ENCODE results near the gene PHB1.
"Not testable (repeated sequence)": the region's sequence is repeated elsewhere in the genome, so short reads cannot be mapped to it uniquely, and the experiment has no call there.

Gene PHB1

DNA sequence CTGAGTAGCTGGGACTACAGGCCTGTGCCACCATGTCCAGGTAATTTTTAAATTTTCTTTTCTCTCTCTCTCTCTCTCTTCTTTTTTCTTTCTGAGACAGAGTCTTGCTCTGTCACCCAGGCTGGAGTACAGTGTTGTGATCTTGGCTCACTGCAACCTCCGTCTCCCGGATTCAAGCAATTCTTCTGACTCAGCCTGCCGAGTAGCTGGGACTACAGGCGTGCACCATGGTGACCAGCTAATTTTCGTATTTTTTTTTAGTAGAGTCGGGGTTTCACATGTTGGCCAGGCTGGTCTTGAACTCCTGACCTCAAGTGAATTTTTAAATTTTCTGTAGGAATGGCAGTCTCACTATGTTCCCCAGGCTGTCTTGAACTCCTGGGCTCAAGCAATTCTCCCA, 41.6 kb downstream of the PHB1 start:
- no peak for DNase-seq

GRCh38 chr17:49372425-49372824, 42.3 kb downstream of the PHB1 start:
- DNase-seq: no peak

- no peak for DNase-seq
Observed at GRCh38 chr17:49370971-49371834, 43.5 kb downstream of the PHB1 start.

DNA sequence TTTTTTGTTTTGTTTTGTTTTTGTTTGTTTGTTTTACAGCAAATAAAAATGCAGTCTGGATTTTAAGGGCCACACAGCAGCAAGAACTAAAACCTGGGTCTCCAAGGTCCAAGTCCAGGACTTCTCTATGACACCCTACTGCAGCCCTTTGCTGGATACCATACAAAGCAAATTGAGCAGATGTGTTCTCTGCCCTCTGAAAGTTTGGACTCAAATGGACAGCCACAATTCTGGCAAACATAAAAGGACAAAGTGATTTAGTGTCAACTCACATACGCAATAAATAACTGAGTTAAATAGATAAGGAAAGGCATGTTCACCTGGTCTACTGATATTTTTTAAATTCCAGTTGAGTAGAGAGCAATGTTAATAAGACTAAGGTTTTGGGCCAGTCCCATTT, 44.9 kb downstream of the PHB1 start:
- DNase-seq: no peak

DNA sequence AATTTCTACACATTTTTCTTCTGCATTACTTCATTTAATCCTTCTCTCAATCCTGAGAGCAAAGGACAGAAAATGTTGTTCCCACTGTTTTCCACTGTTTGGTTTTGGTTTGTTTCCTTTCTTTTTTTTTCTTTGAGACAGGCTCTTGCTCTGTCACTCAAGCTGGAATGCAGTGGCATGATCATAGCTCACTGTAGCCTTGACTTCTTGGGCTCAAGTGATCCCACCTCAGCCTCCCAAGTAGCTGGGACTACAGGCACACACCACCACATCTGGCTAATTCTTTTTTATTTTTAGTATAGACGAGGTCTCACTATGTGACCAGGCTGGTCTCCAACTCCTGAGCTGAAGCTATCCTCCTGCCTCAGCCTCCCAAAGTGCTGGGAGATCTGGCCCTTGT, 45.6 kb downstream of the PHB1 start:
- DNase-seq: no peak

GRCh38 chr17:49365667-49366066, 49.0 kb downstream of the PHB1 start:
- DNase-seq: peak; percentile 82

DNA sequence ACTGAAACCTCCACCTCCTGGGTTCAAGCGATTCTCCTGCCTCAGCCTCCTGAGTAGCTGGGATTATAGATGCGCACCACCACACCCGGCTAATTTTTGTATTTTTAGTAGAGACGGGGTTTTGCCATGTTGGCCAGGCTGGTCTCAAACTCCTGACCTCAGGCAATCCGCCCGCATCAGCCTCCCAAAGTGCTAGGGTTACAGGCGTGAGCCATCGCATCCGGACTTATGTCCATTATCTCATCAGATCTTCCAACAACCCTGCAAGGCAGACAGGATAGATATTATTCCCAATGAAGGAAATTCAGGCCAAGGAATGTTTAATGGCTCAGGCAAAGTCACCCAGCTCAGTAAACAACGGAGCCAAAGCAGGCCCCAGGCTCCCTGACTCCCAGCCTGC, 49.6 kb downstream of the PHB1 start:
- not testable (repeated sequence) for DNase-seq

GRCh38 chr17:49364119-49364518, 50.6 kb downstream of the PHB1 start:
- no peak for DNase-seq

DNA sequence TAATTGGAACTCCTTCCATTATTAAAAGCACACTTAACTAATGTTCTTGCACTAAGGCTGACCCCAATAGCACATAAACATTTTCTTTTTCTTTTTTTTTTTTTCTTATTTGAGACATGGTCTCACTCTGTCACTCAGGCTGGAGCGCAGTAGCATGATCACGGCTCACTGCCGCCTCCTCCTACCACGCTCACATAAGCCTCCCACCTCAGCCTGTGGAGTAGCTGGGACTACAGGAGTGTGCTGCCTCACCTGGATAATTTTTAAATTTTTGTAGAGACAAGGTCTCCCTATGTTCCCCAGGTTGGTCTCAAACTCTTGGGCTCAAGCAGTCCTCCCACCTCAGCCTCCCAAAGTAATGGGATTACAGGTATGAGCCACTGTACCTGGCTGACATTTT, 51.4 kb downstream of the PHB1 start:
- no peak for DNase-seq

DNA sequence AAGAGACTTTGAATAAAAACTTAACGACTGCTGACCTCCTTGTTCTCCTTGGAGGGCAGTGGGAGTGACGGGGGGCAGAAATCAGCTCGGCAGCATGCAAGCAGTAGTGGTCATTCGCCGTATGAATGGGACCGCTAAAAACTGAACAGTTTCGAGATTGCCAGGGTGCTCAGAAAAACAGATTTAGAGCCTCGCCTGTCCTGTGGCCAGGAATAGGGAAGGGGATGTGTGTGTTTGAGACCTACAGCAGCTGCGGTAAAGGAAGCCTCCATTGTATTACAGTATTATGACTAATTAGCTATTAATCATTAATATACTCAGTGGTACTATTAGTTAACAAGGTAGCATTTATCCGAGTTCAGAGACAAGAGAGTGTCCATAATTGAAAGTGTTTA, 52.0 kb downstream of the PHB1 start:
- no peak for DNase-seq

GRCh38 chr17:49361902-49362722, 52.6 kb downstream of the PHB1 start, which contains the start of gene ZNF652:
Gene ZNF652 (minus strand): TSS chr17:49362250. CDS start chr17:49317725, 44,525 bp downstream.
- DNase-seq: peak; percentile 92

- peak; percentile 93 for DNase-seq
Observed at GRCh38 chr17:49361129-49361901, 53.4 kb downstream of the PHB1 start.

- no peak for DNase-seq
Observed at GRCh38 chr17:49360796-49361128, 53.9 kb downstream of the PHB1 start.

- no peak for DNase-seq
Observed at GRCh38 chr17:49359990-49360795, 54.5 kb downstream of the PHB1 start.

- DNase-seq: peak; percentile 37
Observed at GRCh38 chr17:49358641-49359247, 55.9 kb downstream of the PHB1 start.

GRCh38 chr17:49357516-49357915, 57.2 kb downstream of the PHB1 start:
- DNase-seq: no peak

DNA sequence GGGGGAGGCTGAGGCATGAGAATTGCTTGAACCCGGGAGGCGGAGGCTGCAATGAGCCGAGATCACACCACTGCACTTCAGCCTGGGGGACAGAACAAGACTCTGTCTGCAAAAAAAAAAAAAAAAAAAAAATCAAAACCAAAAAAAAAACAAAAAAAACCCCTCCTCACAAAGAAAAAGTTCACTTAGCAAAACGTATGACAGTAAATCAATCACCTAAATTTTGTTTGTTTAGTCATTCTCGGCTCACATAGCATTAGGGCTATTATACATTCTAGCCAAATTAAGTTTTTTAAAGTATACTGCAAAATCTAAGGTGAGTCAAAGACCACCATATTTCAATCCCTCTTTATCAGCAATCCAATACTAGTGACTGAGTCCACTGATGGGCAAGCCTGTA, 58.4 kb downstream of the PHB1 start:
- no peak for DNase-seq
